ENCODE measurements around the gene GAPVD1. TPM values are rescaled to one million over a fixed set of nuclear protein-coding genes. Genes with fewer than 3 reads are reported as not detected.

GAPVD1 gene
- total RNA-seq, 2 donors from 2014 or later: 34.4 to 50.1 TPM

- WGBS: 89% methylated on average over 8 of the region's 8 CpGs
- Histone ChIP-seq H3K9me3 (no peaks in the 10 kb centered on the region), H3K27ac (no peak overlapping the region), H3K36me3 (no peaks in the 10 kb centered on the region), H3K4me3 (no peak overlapping the region), H3K4me1 (replicated peaks) (no peaks in the 10 kb centered on the region), H3K27me3 (replicated peaks; ENCODE audit: insufficient read depth) (no peaks in the 10 kb centered on the region)
- no peak for DNase-seq (ENCODE audit: low spot score)
- no peak for TF ChIP-seq POLR2A (IDR thresholded peaks at IDR 0.05)
- no peak for TF ChIP-seq CTCF (IDR thresholded peaks at IDR 0.05)
- TF ChIP-seq POLR2AphosphoS5 (IDR thresholded peaks at IDR 0.05): no peak
- intact Hi-C loops (cut with DNase I): no loop called here
Measured at GRCh38 chr9:125380406-125380805, 118.8 kb downstream of the GAPVD1 start.

- TF ChIP-seq CTCF (IDR thresholded peaks at IDR 0.05) (no peak), POLR2A (IDR thresholded peaks at IDR 0.05) (no peak), POLR2AphosphoS5 (IDR thresholded peaks at IDR 0.05) (no peak)
- Histone ChIP-seq H3K27ac (no peak overlapping the region), H3K36me3 (no peaks in the 10 kb centered on the region), H3K4me1 (replicated peaks) (no peaks in the 10 kb centered on the region), H3K4me3 (no peak overlapping the region), H3K27me3 (replicated peaks; ENCODE audit: insufficient read depth) (no peaks in the 10 kb centered on the region), H3K9me3 (no peaks in the 10 kb centered on the region)
- intact Hi-C loops (cut with DNase I): no loop called here
- no peak for DNase-seq (ENCODE audit: low spot score)
- 89% methylated on average over 14 of the region's 14 CpGs for WGBS
Measured at GRCh38 chr9:125387861-125388524, 126.4 kb downstream of the GAPVD1 start.

GRCh38 chr9:125388978-125389377 is 127.4 kb downstream of the GAPVD1 start:
- Histone ChIP-seq H3K27ac (no peak overlapping the region), H3K4me1 (replicated peaks) (no peaks in the 10 kb centered on the region), H3K4me3 (no peak overlapping the region), H3K9me3 (no peaks in the 10 kb centered on the region), H3K27me3 (replicated peaks; ENCODE audit: insufficient read depth) (no peaks in the 10 kb centered on the region), H3K36me3 (no peaks in the 10 kb centered on the region)
- intact Hi-C loops (cut with DNase I): no loop called here
- 59% methylated on average over 6 of the region's 6 CpGs for WGBS
- no peak for TF ChIP-seq CTCF (IDR thresholded peaks at IDR 0.05)
- TF ChIP-seq POLR2AphosphoS5 (IDR thresholded peaks at IDR 0.05): no peak
- TF ChIP-seq POLR2A (IDR thresholded peaks at IDR 0.05): no peak
- DNase-seq (ENCODE audit: low spot score): no peak

- H3K36me3 ChIP-seq: no peaks in the 10 kb centered on the region
- intact Hi-C loops (cut with DNase I): no loop called here
- no peaks in the 10 kb centered on the region for H3K4me1 ChIP-seq (replicated peaks)
- H3K27ac ChIP-seq: no peak overlapping the region
- no peaks in the 10 kb centered on the region for H3K9me3 ChIP-seq
- DNase-seq (ENCODE audit: low spot score): no peak
- 91% methylated on average over 6 of the region's 6 CpGs for WGBS
- no peak overlapping the region for H3K4me3 ChIP-seq
- H3K27me3 ChIP-seq (replicated peaks; ENCODE audit: insufficient read depth): no peaks in the 10 kb centered on the region
- TF ChIP-seq POLR2A (IDR thresholded peaks at IDR 0.05): no peak
- no peak for TF ChIP-seq POLR2AphosphoS5 (IDR thresholded peaks at IDR 0.05)
- TF ChIP-seq CTCF (IDR thresholded peaks at IDR 0.05): no peak
Measured at GRCh38 chr9:125391704-125392103, 130.1 kb downstream of the GAPVD1 start.

GRCh38 chr9:125393426-125393825 is 131.8 kb downstream of the GAPVD1 start:
- H3K9me3 ChIP-seq: no peaks in the 10 kb centered on the region
- H3K4me1 ChIP-seq (replicated peaks): no peaks in the 10 kb centered on the region
- DNase-seq (ENCODE audit: low spot score): no peak
- 92% methylated on average over 3 of the region's 3 CpGs for WGBS
- intact Hi-C loops (cut with DNase I): no loop called here
- H3K27ac ChIP-seq: no peak overlapping the region
- TF ChIP-seq POLR2AphosphoS5 (IDR thresholded peaks at IDR 0.05): no peak
- TF ChIP-seq POLR2A (IDR thresholded peaks at IDR 0.05): no peak
- TF ChIP-seq CTCF (IDR thresholded peaks at IDR 0.05): no peak
- no peaks in the 10 kb centered on the region for H3K36me3 ChIP-seq
- no peaks in the 10 kb centered on the region for H3K27me3 ChIP-seq (replicated peaks; ENCODE audit: insufficient read depth)
- H3K4me3 ChIP-seq: no peak overlapping the region
